ENCODE results near the gene MACROD2. TPM values are rescaled to one million over a fixed set of nuclear protein-coding genes. Genes with fewer than 3 reads are reported as not detected.
A peak's percentile ranks its signal among the peaks of the same experiment; 100 is the strongest.

The MACROD2 gene
- total RNA-seq, 6 experiments from 2014 or later, result 0.05 to 0.57 (median 0.11) TPM; not detected in 1

DNA sequence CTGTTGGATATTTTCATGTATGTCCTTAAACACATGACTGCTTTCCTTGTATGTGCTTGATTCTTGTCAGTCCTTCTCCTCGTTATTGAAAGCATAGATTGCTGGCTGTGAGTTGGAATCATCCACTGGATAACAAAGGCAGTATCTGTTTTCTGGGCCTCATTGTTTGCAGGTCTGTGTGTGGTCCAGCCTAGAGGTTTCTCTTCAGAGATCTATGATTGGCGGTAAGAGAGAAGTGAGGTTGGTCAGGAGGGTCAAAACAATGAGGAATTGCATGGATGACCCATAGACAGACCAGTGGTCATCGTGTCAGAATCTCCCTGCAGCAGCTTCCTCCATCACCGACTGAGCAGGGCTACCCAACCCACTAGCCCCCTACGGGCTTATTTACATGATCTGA is 1663.0 kb downstream of the MACROD2 start:
- Mint-ChIP-seq H3K9me3 (no peaks in the 10 kb centered on the region), H3K4me1 (ENCODE audit: low read depth) (peaks cover 67% of the 10 kb centered on the region), H3K27ac (no peak overlapping the region), H3K36me3 (ENCODE audit: low read depth) (no peaks in the 10 kb centered on the region), H3K4me3 (no peak overlapping the region; the same call in 1 of the 2 replicates), H3K27me3 (ENCODE audit: insufficient read depth) (no peaks in the 10 kb centered on the region; the same call in 1 of the 2 replicates)
- TF ChIP-seq, protein P1, sequence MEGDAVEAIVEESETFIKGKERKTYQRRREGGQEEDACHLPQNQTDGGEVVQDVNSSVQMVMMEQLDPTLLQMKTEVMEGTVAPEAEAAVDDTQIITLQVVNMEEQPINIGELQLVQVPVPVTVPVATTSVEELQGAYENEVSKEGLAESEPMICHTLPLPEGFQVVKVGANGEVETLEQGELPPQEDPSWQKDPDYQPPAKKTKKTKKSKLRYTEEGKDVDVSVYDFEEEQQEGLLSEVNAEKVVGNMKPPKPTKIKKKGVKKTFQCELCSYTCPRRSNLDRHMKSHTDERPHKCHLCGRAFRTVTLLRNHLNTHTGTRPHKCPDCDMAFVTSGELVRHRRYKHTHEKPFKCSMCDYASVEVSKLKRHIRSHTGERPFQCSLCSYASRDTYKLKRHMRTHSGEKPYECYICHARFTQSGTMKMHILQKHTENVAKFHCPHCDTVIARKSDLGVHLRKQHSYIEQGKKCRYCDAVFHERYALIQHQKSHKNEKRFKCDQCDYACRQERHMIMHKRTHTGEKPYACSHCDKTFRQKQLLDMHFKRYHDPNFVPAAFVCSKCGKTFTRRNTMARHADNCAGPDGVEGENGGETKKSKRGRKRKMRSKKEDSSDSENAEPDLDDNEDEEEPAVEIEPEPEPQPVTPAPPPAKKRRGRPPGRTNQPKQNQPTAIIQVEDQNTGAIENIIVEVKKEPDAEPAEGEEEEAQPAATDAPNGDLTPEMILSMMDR (IDR thresholded peaks at IDR 0.05), result no peak
- DNase-seq, result no peak

DNA sequence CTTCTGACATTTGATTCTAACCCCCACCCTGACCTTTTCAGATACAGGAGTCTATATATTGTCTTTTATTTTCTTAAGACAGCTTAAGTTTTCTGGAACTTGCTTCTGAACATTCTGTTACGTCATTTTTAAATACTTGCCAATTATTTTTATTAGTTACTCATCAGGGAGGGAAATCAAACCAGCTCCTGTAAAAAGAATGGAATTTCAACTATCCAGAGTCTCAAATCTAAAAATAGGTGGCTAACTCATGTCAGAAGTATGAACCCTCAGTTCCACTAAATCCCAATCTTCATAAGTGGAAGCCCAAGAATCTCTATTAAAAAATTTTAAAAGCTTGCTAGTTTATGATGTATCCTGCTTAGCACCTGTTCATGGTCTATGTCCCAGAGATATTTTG is 1677.9 kb downstream of the MACROD2 start:
- peak; percentile 85 for DNase-seq
- TF ChIP-seq, protein P1 (IDR thresholded peaks at IDR 0.05), result no peak
- Mint-ChIP-seq H3K4me3 (peak overlapping the region; percentile 44), H3K9me3 (peaks cover 5% of the 10 kb centered on the region; the same call in 1 of the 2 replicates), H3K4me1 (ENCODE audit: low read depth) (peaks cover 64% of the 10 kb centered on the region), H3K27me3 (ENCODE audit: insufficient read depth) (no peaks in the 10 kb centered on the region), H3K27ac (peak overlapping the region; percentile 85), H3K36me3 (ENCODE audit: low read depth) (peaks cover 21% of the 10 kb centered on the region; the same call in 1 of the 2 replicates)

DNA sequence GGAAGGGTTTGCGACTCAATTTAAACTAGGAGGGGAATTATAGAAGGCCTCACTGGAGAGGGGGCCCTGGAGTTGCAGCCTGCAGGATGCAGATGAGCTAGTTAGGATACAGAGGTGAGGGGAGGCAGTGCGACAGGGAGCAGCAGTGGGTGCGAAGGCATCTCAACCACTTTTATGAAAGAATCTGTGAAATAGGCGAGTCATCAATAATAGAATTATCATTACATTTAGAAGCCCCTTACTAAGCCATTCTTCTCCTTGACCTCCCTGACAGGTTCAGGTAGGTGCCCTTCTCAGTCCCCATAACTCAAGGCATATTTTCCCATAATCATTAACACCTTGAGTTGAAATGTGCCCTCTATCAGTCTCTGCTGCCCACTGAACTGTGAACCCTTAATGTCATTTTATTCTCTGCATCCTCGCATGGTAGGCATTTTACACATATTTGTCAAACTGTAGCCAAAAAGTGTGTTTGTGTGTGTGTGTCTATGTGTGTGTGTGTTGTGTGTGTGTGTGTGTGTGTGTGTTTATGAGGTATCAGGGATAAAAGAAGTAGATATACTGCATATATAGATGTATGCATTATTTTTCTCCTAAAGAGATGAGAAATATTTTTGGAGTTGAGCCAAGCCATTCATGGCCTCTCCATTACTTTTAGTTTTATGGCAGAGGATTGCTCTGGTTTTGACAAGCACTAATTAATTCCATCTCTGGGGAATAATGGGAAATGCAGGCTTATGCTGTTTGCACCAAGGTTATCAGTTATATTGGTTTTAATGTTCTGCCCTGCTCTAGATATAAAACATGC is 1679.1 kb downstream of the MACROD2 start:
- Mint-ChIP-seq H3K27ac (peak overlapping the region; percentile 85), H3K36me3 (ENCODE audit: low read depth) (peaks cover 16% of the 10 kb centered on the region; the same call in 1 of the 2 replicates), H3K4me1 (ENCODE audit: low read depth) (peaks cover 64% of the 10 kb centered on the region), H3K27me3 (ENCODE audit: insufficient read depth) (no peaks in the 10 kb centered on the region), H3K4me3 (peak overlapping the region; percentile 44; the same call in 1 of the 2 replicates), H3K9me3 (peaks cover 5% of the 10 kb centered on the region; the same call in 1 of the 2 replicates)
- no peak for DNase-seq
- TF ChIP-seq, protein P1 (IDR thresholded peaks at IDR 0.05), result no peak

DNA sequence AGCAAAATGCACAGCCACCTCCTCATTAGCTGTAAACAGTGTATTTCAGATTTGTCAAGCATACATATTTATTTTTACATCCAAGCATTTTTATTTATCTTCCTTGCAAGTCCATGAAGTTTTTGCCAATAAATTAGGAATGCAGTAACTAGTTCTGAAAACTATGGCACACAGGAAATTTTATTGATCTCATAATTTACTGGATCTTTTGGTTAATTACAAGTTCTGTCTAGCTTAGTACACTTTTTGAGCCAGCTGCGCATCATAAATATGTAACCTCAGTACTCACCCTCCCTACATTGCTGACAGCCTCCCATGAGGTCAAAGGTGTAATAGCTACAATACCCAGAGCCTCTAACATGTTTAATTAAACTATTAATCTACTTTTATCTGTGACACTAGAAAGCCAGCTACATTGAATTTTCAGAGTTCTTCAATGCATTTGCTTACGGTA is 1679.8 kb downstream of the MACROD2 start:
- TF ChIP-seq, protein P1 (IDR thresholded peaks at IDR 0.05), result no peak
- no peak overlapping the region for H3K4me3 Mint-ChIP-seq
- DNase-seq, result no peak
- H3K4me1 Mint-ChIP-seq (ENCODE audit: low read depth), result peaks cover 64% of the 10 kb centered on the region
- no peaks in the 10 kb centered on the region for H3K27me3 Mint-ChIP-seq (ENCODE audit: insufficient read depth)
- peak overlapping the region; percentile 2; the same call in 1 of the 2 replicates for H3K27ac Mint-ChIP-seq
- peaks cover 16% of the 10 kb centered on the region; the same call in 1 of the 2 replicates for H3K36me3 Mint-ChIP-seq (ENCODE audit: low read depth)
- peaks cover 5% of the 10 kb centered on the region; the same call in 1 of the 2 replicates for H3K9me3 Mint-ChIP-seq

DNA sequence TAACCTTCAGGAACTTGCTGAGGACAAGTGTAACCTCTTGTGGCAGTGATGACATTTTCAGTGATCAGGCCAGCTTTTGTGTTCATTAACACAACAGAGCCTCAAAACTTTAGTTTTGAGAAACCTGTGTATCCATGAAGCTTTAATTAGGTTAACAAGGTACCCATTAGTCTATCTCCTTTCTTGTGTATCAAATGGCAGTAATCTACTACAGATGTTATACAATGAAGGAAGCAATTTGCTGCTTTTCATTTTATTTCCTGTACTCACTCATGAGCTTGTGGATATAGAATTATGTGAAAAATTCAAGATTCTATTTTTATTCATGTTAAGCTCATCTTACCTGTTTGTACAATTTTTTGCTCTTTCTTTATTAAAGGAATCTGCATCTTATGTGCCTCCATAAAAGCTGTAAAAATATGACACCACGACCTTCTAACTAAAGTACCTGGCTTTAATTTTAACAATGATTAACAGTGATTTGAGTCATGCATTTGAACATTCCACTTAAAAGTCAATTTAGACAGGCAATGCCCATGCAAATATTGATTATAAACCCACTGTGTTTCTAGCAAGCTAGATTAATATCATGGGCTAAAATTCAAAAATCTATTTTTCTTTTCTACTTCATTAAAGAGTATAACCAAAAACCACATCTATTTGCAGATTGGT is 1680.6 kb downstream of the MACROD2 start:
- H3K4me3 Mint-ChIP-seq, result peak overlapping the region; percentile 1; the same call in 1 of the 2 replicates
- peaks cover 62% of the 10 kb centered on the region for H3K4me1 Mint-ChIP-seq (ENCODE audit: low read depth)
- H3K9me3 Mint-ChIP-seq, result peaks cover 3% of the 10 kb centered on the region; the same call in 1 of the 2 replicates
- peaks cover 4% of the 10 kb centered on the region; the same call in 1 of the 2 replicates for H3K27me3 Mint-ChIP-seq (ENCODE audit: insufficient read depth)
- peaks cover 14% of the 10 kb centered on the region for H3K36me3 Mint-ChIP-seq (ENCODE audit: low read depth)
- peak overlapping the region; percentile 16; the same call in 1 of the 2 replicates for H3K27ac Mint-ChIP-seq
- TF ChIP-seq, protein P1 (IDR thresholded peaks at IDR 0.05), result no peak
- no peak for DNase-seq
